ENCODE data around the gene TRAF2.
"Not testable (repeated sequence)": the region's sequence is repeated elsewhere in the genome, so short reads cannot be mapped to it uniquely, and the experiment has no call there.

GRCh38 chr9:136866898-136867421 is 19.4 kb upstream of the TRAF2 start:
- TF ChIP-seq CTCF, POLR2A (IDR thresholded peaks at IDR 0.05): not testable (repeated sequence)
